ENCODE data around the gene SYAP1.

- TF ChIP-seq, protein P1, sequence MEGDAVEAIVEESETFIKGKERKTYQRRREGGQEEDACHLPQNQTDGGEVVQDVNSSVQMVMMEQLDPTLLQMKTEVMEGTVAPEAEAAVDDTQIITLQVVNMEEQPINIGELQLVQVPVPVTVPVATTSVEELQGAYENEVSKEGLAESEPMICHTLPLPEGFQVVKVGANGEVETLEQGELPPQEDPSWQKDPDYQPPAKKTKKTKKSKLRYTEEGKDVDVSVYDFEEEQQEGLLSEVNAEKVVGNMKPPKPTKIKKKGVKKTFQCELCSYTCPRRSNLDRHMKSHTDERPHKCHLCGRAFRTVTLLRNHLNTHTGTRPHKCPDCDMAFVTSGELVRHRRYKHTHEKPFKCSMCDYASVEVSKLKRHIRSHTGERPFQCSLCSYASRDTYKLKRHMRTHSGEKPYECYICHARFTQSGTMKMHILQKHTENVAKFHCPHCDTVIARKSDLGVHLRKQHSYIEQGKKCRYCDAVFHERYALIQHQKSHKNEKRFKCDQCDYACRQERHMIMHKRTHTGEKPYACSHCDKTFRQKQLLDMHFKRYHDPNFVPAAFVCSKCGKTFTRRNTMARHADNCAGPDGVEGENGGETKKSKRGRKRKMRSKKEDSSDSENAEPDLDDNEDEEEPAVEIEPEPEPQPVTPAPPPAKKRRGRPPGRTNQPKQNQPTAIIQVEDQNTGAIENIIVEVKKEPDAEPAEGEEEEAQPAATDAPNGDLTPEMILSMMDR (IDR thresholded peaks at IDR 0.05) = no peak
- no peak for TF ChIP-seq POLR2A (IDR thresholded peaks at IDR 0.05)
Measured at GRCh38 chrX:16814597-16814996, 95.2 kb downstream of the SYAP1 start.

All from uterus (tissue), 2 donors.